Anterior cingulate cortex (tissue), 58 donors: ENCODE measurements around the gene MLKL.

Experiments
- DNase-seq, 58 donors: peaks; one replicate each; lab custom pipeline; 2025; lab: John Stamatoyannopoulos, UW

Gene MLKL

DNA sequence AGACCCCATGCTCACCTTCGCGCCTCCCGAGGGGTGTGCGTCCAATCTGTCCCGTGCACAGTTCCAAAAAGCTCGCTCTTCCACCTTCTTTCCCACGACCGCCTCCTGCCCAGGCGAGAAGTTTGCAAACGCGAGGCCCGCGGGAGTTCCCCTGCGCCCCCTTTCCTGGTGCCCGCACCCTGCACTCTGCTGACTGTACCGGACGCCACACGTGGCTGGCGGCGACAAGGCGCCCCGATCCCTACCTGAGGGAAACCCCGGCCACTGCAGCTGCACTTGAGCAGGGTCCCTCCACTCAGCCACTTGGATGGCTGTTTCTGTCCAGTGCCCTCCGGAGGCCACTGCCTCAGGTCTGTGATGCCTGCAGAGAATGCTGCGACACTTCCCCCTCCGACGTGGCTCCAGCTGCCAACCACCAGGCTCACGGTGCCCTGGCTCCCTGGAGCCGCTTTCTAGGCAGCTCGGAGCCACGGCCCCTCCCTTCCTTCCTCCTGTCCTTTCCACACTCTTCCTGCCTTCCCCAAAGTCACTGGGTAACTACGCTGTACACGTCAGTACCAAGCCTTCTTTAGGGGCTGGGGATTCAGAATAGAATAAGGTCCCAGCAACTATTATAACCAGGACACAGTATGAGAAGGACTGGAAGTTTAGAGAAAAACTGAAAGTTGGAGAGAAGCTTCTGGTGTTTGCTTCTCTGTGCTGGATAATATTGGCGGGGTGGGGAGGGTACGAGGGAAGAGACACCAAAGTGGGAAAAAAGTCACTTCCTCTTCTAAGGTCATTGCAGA, at the start of gene MLKL:
MLKL (minus strand) TSS at position 425 of the 788 bp plus-strand sequence. CDS start 5,105 bp downstream, outside the sequence.
- DNase-seq: peak in 8 of 58 donors; percentile 13 to 30 (median 21)

DNA sequence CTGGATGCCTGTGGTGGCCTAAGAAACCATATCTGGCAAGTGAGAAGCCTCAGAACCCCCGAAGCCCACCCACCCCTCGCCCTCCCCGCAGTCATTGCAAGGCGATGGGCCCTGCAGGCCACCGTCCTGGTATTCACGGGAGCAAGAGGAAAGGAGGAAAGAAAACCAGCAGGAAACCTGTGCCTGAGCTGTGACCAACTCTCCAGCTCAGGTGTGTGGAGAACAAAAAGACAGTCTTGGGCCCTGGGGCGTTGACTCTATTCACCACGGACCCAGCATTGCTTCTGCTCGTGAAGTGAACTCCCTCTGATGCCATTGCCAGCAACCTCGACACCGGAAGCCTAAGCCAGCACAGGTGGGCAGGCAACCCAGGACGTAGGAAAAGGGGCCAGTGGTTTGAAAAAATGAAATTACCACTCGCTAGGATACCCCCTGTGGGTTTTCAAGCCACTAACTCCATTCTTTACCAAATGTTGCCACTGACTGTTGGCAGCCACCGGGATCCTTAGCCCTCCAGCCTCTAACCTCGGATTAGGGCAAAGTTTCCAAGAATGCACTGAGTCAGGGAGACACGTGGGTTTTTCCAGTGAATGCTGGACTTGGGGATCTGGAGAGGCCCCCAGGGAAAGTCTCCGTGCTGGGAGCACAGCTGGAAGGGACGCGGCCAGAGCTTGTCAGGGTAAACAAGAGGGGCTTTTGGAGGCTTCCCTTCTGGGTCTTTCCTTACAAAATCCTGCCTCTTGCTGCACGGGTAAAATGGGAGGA, 48.8 kb upstream of the MLKL start:
- peak in 2 of 58 donors; percentile 49 to 55 for DNase-seq

DNA sequence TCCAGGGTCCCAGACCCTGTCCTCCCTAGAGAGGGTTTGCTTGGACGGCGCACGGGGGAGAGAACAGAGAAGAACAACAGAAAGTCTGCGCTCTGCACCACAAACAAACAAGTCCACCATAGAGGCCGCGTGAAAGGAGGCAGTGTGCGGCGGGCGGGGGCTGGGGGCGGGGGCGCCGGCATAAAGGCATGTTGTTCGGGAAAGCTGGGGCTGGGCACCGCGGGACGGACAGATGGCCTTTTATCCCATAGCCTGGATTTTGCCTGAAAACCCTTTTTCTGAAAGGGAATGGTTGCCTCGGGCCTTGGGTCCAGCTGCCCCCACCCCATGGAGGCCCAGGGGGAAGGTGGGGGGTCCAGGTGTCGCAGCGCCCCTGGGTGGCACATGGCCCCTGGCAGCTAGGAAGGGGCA, 48.0 kb upstream of the MLKL start:
- DNase-seq: peak in 53 of 58 donors; percentile 20 to 92 (median 69)

DNA sequence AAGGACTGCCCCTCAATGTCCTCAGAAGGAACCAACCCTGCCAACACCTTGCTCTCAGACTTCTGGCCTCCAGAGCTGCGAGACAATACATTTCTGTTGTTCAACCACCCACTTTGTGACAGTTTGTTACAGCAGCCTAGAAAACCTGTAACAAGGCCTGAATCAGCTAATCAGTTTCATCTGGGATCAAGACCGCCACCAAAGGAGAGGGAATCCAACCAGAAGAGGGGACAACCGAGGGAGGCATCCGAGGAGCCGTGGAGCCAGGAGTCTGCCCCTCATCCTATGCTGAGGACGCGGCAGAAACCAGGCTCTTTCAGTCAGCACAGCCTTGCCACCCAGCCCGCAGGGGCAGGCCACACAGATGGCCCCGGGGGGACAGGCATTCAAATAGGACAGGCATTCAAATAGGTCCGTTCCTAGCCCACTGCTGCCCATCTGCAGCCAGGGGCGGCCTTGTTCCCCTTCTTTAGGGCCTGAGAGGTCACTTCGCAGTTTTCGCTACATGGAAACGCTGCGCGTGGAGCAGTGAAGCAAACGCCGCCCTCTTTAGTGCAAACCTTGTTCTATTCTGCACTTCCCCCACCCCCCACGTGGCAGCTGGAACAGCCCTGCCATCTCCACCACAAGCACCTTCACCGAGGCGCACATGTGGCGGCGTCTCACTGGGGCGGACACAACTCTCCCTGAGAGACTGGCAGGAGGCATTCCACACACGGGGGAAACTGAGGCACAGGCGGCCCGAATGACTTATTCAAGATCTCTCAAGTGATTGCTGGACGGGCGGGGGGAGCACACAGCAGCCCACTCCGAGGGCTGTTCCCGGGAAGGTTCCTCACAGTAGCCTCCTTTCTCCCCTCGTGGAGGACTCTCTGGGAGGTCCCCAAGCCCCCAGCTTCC, 47.3 kb upstream of the MLKL start:
- DNase-seq: peak in 44 of 58 donors; percentile 8 to 92 (median 68)

DNA sequence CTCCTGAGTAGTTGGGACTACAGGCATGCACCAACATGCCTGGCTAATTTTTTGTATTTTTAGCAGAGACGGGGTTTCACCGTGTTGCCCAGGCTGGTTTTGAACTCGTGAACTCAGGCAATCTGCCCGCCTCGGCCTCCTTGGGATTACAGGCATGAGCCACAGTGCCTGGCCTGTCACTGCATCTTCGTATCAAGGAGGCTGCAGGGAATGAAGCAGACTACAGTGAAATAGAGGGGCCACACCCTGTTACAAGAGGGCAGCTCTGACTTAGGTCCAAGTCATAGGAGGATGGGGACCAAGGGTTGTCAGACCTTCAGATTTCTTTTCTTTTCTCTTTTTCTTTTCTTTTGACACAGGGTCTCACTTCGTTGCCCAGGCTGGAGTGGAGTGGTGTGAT, 45.3 kb upstream of the MLKL start:
- no peak for DNase-seq

DNA sequence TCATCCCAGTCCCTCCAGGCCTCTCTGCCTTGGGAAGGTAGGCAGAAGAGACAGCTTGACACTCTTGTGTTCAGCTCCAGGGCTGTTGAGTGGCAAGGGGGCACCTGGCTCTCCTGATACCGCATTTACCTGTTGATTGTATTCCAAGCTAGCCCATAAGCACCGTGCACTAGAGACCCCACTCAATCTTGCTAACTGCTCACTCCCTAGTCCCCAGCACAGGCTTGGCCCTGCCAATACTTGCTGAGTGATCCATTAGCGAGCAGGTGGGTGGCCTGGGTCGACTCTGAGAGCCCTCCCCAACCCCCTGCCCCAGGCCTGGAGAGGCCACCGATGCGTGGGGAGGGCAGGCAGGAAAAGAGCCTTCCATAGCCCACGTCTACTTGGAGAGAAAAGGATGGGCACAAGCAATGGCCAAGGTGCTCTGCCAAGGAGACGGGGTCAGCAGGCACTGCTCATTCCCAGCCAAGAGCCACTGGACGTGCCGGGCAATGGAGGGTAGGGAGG, 44.5 kb upstream of the MLKL start:
- DNase-seq: no peak

DNA sequence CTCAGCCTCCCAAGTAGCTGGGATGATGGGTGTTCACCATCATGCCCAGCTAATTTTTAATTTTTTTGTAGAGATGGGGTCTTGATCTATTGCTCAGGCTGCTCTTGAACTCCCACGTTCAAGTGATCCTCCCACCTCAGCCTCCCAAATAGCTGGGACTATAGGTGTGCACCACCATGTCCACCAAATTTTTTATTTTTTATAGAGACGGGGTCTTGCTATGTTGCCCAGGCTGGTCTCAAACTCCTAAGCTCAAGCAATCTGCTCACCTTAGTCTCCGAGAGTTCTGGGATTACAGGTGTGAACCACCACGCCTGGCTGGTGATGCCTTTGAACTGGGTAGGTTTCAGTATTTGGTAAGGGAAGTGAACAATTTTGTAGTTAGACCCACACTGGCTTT, 43.9 kb upstream of the MLKL start:
- DNase-seq: no peak

DNA sequence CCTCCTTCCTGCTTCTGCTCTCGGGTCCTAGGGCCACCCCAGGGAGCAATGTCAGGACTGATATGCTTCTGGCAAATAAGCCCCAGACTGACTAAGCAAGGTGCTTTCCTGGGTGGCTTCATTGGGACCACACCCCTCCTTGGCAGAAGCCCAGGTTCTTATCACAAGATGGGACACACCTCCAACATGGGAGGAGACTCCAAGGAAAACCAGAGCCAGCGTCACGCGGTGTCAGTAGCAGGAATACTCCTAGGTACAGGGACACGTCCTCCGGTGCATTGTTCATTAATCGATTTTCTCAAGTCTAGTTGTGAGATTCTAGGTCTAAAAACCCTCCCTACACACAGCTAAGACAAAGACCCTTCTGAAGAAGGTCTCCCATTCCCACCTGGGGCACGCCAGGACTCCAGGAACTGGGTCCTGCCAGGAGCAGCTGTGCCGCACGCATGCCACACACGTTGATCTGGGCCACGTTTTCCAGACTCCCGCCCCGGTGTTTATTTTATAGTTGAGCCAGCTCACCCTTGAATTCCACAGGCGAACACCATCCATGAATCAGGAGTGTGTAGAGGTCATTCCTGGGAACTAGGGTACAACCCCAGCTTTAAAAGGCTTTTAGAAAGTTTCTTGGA, 43.1 kb upstream of the MLKL start:
- no peak for DNase-seq

DNA sequence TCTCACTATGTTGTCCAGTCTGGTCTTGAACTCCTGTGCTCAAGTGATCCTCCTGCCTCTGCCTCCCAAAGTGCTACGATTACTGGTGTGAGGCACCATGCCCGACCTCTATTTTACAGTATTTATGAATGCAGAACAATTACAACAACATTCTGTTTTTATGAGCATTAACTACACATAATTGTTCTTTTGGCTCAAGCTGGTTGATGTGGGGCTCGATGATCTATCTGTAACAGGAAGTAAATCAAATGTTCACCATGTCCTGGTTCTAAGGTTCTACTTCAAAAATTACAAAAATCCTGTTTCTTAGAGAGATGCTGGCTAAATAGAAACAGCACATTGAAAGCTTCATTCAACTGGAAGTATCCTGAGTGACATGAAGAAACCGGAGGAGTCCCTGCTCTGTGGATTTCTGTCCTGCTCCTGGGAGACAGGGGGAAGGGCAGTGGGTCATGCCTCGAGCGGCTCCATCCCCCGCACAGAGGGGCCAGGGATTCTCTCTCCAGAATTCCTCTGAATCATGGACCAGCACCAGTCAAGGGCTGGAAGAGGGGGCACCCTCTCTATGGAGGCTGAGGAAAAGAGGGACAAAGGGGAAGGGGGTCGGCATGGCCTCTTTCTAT, 42.5 kb upstream of the MLKL start:
- DNase-seq: no peak

DNA sequence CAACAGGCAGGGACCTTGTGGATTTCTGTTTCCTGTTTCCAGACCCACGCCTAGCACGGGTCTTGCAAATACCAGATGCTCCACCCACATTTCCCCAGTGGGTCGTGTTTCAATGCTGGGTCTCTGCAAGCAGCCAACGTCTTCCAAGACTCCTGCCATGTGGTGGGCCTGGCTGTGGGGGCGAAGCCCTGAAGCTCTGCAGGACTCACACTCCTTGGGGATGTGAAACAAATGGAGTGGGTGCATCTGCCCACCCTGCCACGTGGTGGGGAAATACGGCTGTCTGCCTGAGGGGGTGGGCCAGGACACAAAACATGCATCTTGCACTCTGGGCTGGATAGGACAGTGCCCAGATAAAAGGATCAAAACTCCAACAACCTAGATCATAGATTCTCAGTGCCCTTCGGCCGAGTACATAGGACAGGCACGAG, 41.4 kb upstream of the MLKL start:
- peak in 4 of 58 donors; percentile 11 to 27 (median 12) for DNase-seq

DNA sequence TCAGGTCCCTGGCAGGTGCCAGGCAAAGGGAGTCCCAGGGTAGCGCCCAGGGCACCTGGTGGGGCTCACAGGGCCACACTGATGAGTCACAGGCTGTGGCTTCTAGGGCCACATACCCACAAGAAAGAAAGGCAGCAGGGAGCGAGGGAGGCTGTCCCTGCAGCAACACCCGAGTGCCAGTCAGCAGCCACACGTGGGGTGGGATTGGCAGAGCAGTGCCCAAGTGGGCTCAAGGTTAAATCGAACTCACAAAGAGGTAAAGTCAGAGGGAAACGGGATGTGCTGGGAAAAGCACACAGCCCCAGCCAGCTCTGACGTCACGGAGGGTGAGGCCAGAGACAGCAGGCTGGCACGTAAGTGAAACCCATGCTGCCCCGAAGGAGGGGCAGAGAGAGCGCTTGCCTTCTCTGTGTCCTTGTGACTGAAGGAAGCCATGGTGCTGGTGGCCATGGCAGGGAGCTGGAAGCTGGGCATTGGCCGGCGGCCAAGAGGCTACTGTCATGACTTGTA, 40.2 kb upstream of the MLKL start:
- peak in 51 of 58 donors; percentile 9 to 89 (median 54) for DNase-seq

DNA sequence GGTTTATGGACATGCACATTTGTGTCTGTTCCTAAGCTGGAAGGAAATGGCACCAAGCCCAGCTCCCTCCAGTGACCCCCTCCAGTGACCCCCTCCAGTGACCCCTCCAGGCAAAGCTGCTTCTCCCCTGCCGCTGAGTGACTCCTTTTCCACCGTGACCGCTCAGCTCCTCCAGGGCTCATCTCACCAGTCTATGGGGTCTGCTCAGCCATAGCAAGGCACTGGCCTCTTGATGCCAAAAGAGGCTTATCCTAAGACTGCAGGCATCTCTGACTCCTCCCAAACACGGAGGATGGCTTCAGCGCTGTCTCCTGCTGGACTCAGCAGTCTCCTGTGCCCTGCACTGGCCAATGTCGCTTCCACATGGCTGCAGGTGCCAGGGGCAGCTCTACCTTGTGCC, 38.6 kb upstream of the MLKL start:
- no peak for DNase-seq

DNA sequence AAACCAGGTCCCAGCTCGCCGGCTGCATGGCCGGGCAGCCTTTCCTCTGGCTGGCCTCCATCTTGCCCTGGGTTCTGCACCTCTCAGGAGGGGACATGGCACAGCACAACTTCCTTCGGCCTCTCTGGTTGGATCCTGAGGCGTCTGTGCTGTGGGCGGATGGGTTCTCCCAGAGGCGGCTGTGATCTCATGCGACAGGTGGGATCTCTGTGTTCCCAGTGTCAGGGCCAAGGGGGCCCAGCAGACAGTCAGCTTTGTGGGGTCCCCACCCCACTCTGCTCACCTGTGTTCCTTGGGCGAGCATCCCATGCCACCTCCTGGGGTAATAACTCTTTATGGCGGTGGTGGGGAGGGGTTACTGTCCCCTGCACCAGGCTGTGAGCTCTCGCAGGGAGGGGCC, 38.2 kb upstream of the MLKL start:
- DNase-seq: no peak

DNA sequence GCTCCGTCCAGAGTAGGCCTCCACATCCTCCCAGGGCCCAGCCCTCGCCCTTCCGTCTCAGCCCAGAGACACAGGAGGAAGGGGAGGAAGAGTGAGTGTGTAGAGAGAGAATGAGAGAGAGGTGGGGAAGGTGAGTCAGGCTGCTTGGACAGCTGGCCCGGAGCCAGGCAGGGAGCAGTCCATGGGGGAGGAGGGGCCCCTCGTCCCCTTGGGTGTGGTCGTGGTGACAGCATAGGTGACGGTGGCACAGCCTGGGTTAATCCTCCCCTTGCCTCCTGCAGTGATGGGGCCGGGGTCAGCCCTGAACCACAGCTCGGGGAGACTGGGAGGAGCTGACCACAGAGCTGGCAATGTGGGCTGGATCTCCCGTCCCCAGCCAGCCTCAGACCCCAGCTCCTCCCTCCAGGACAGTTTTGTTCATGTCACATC, 37.5 kb upstream of the MLKL start:
- DNase-seq: no peak

DNA sequence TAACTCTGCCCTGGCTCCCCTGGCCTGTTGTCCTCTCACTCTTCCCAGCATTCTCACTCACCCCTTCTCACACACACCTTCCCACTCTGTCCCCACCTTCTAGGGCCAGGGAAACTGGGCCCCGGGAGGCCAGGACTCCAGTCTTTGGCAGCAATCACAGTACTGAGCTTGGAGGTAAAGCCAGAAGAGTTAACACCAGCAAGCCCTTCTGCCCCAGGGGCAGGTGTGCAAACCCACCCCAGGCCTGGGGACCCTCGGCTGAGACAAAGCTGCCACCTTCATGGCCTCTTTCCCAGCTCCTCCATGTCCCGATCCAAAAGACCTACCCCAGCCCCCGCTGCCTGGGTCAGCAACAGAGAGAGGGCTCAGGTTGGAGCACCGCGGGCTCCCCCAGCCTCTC, 36.9 kb upstream of the MLKL start:
- no peak for DNase-seq

DNA sequence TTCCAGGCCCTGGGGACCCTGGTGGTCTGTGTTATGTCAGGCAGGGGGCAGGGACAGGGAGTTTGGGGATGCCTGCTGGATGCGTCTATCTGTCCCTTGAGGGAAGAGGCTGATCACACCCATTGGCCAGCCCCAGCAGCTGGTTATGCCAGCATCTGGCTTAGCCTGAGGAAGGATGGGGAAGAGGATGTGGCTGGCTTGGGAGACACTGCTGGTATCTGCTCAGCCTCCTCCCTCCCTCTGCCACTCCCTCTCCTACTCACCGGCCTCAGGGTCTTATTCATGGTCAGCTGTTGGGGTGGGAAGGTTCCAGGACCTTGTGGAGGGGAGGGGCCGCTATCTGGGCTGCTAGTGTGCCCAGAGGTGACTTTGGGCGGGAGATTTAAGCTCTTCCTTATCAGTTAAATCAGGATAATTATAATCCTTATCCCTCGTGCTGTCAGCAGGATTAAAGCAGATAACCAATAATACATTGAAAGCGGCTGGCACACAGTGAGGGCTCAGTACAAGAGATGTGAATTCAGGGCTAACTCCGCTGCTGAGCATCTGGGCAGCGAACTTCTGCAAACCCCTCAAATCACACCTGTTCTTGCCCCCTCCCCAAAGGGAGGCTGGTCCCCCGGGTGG, 36.0 kb upstream of the MLKL start:
- no peak for DNase-seq

DNA sequence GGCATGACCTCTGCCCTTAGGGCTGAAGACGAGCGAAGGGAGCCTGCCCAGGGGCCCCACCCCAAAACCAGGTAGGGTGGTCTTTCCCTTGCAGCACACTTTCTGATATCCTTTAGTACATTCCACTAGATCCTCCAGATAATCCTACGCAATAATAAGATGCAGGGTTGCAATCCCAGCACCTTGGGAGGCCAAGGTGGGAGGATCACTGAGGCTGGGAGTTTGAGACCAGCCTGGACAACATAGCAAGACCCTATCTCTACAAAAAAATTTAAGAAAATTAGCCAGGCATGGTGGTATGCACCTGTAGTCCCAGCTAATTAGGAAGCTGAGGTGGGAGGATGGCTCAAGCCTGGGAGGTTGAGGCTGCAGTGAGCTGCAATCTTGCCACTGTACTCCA, 34.9 kb upstream of the MLKL start:
- no peak for DNase-seq

DNA sequence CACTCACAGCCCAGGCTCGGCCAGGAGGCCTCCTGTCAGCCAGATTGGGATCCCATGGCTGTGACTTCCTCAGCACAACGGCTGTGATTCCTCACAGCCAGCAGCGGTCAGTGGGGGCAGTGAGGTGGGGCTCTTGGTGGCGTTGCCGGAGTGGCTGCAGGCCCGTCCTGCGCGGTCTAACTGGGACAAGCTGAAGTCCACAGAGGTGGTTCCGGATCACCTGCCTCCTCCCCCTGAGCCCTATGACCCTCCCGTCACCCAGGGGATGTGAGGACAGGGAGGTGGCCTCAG, 34.4 kb upstream of the MLKL start:
- peak in 3 of 58 donors; percentile 28 to 40 (median 32) for DNase-seq
